HS-27A (cell line): ENCODE measurements around the gene MEIS1.
A peak's percentile ranks its signal among the peaks of the same experiment; 100 is the strongest.

ENCODE experiments used
- DNase-seq: peaks from one replicate; pipeline ENCODE4 v3.0.0-alpha.2; 2012; ENCODE audit warnings: low read depth, missing footprints

MEIS1 gene

GRCh38 chr2:66566726-66567399, 131.9 kb downstream of the MEIS1 start:
- DNase-seq, result no peak

- DNase-seq, result no peak
Observed at GRCh38 chr2:66567729-66568128, 132.8 kb downstream of the MEIS1 start.

- DNase-seq, result no peak
Observed at GRCh38 chr2:66568650-66569300, 133.8 kb downstream of the MEIS1 start.

GRCh38 chr2:66569321-66569851, 134.5 kb downstream of the MEIS1 start:
- no peak for DNase-seq

- no peak for DNase-seq
Observed at GRCh38 chr2:66569974-66570373, 135.0 kb downstream of the MEIS1 start.

- DNase-seq, result no peak
Observed at GRCh38 chr2:66570471-66570870, 135.5 kb downstream of the MEIS1 start.

- no peak for DNase-seq
Observed at GRCh38 chr2:66571918-66572317, 137.0 kb downstream of the MEIS1 start.

- DNase-seq, result no peak
Observed at GRCh38 chr2:66572391-66572790, 137.5 kb downstream of the MEIS1 start.

GRCh38 chr2:66573416-66573815, 138.5 kb downstream of the MEIS1 start:
- no peak for DNase-seq

GRCh38 chr2:66573821-66574233, 138.9 kb downstream of the MEIS1 start:
- no peak for DNase-seq

- DNase-seq, result peak; percentile 23
Observed at GRCh38 chr2:66574701-66575624, 140.0 kb downstream of the MEIS1 start.

- no peak for DNase-seq
Observed at GRCh38 chr2:66575625-66576310, 140.8 kb downstream of the MEIS1 start.

GRCh38 chr2:66576311-66576560, 141.3 kb downstream of the MEIS1 start:
- DNase-seq, result no peak

- no peak for DNase-seq
Observed at GRCh38 chr2:66576561-66577320, 141.8 kb downstream of the MEIS1 start.

- no peak for DNase-seq
Observed at GRCh38 chr2:66577321-66578053, 142.6 kb downstream of the MEIS1 start.

- DNase-seq, result no peak
Observed at GRCh38 chr2:66578054-66578686, 143.2 kb downstream of the MEIS1 start.

- no peak for DNase-seq
Observed at GRCh38 chr2:66578687-66579106, 143.8 kb downstream of the MEIS1 start.

- no peak for DNase-seq
Observed at GRCh38 chr2:66579186-66580126, 144.5 kb downstream of the MEIS1 start.
